Kidney (tissue), 14 donors: ENCODE data around the gene NACA. TPM values are rescaled to one million over a fixed set of nuclear protein-coding genes. Genes with fewer than 3 reads are reported as not detected.
A peak's percentile ranks its signal among the peaks of the same experiment; 100 is the strongest.

Experiments
- DNase-seq, 5 donors: peaks; one replicate each; pipeline ENCODE4 v3.0.0-alpha.2; 2013 to 2020
- FAIRE-seq: peaks from 2 replicates; lab custom pipeline; 2012; peaks lifted over from hg19 to GRCh38; lab: Jason Lieb, UNC
- H3K27ac ChIP-seq, 2 donors: one replicate each; pipeline ENCODE4 v1.7.0; 2013; ENCODE audit warnings: low read depth in 2 of 2, low read length in 2 of 2, inconsistent platforms in 1 of 2
- H3K27me3 ChIP-seq: one replicate; pipeline ENCODE4 v1.7.1; 2013; ENCODE audit warnings: low read length, inconsistent platforms; ENCODE audit not compliant: control insufficient read depth, insufficient read depth
- H3K36me3 ChIP-seq, 3 donors: one replicate each; pipeline versions ENCODE4 v1.7.0 to v1.7.1; 2013; ENCODE audit warnings: low read length in 3 of 3, control low read depth in 1 of 3, inconsistent platforms in 1 of 3; ENCODE audit not compliant: insufficient read depth in 3 of 3, control insufficient read depth in 2 of 3
- H3K4me1 ChIP-seq, 3 donors: one replicate each; pipeline versions ENCODE4 v1.7.0 to v1.7.1; 2013; ENCODE audit warnings: low read length in 3 of 3, inconsistent platforms in 1 of 3, low read depth in 1 of 3; ENCODE audit not compliant: control insufficient read depth in 2 of 3, insufficient read depth in 2 of 3
- H3K4me3 ChIP-seq, 3 donors: one replicate each; pipeline versions ENCODE4 v1.7.0 to v1.8.1; 2013; ENCODE audit warnings: low read length in 3 of 3, control low read depth in 1 of 3, inconsistent platforms in 1 of 3
- H3K9ac ChIP-seq, 3 donors: one replicate each; pipeline versions ENCODE4 v1.7.0 to v1.7.1; 2013; ENCODE audit warnings: low read length in 3 of 3, control low read depth in 1 of 3, inconsistent platforms in 1 of 3
- H3K9me3 ChIP-seq, 3 donors: one replicate each; pipeline versions ENCODE4 v1.7.0 to v1.7.1; 2013; ENCODE audit warnings: low read length in 3 of 3, control low read depth in 1 of 3, inconsistent platforms in 1 of 3; ENCODE audit not compliant: control insufficient read depth in 2 of 3, insufficient read depth in 1 of 3
- CTCF ChIP-seq: IDR thresholded peaks from 3 replicates; pipeline ENCODE4 v1.5.1; 2012; ENCODE audit warnings: mild to moderate bottlenecking, moderate library complexity, borderline replicate concordance; ENCODE audit not compliant: insufficient read depth; ENCODE audit errors: extremely low read depth
- intact Hi-C: fragments of 100-400 bp; cut with DNase I; formaldehyde crosslinking; loops from one replicate; pipeline ENCODE4 v1.11.1; 2022
- polyA plus RNA-seq: library from polyadenylated mRNA; stranded (reverse); fragments of 350-450 nt; fragmentation: Illumina TruSeq; extraction: RNeasy Lipid Tissue Mini Kit (QIAGEN cat#74804); gene quantifications from one replicate; pipeline ENCODE4 v1.2.3, GENCODE V29; 2014; ENCODE audit warnings: low read depth, low replicate concordance; ENCODE audit not compliant: insufficient read depth
- total RNA-seq: library from RNA; stranded (reverse); fragmentation: NEBNext Ultra II Directional; extraction: Animal tissue kit (Norgen Biotek cat#: 25700); gene quantifications from one replicate; pipeline ENCODE4 v1.2.1, GENCODE V29; 2021
- donor health status: control.
- donor health status: control.
- donor health status: control.
- donor health status: control.
- donor health status: control.
- donor health status: DM: yes; HTN: yes; CAD: no.
- donor health status: Normal renal cell carcinoma (clear cell type).

The NACA gene
- total and polyA plus RNA-seq, 2 donors from 2014 or later: 660 to 1,180 TPM

GRCh38 chr12:56676851-56677580, 48.1 kb downstream of the NACA start:
- Histone ChIP-seq H3K36me3 (no peaks in the 10 kb centered on the region), H3K9me3 (no peaks in the 10 kb centered on the region), H3K27ac (no peak overlapping the region), H3K9ac (no peak overlapping the region), H3K4me3 (no peak overlapping the region), H3K4me1 (peaks cover 0 to 9% (median 6%) of the 10 kb centered on the region in 3 donors), H3K27me3 (no peaks in the 10 kb centered on the region)
- intact Hi-C loops: no loop called here
- no peak for FAIRE-seq
- no peak for TF ChIP-seq CTCF
- no peak for DNase-seq

- FAIRE-seq: no peak
- intact Hi-C loops: no loop called here
- H3K27me3 ChIP-seq: no peaks in the 10 kb centered on the region
- no peak overlapping the region for H3K27ac ChIP-seq
- H3K36me3 ChIP-seq: peaks cover 10 to 38% (median 14%) of the 10 kb centered on the region in 3 donors
- no peaks in the 10 kb centered on the region for H3K9me3 ChIP-seq
- H3K4me1 ChIP-seq: peaks cover 0 to 3% (median 0%) of the 10 kb centered on the region in 3 donors
- DNase-seq: no peak
- no peak overlapping the region for H3K9ac ChIP-seq
- H3K4me3 ChIP-seq: no peak overlapping the region
- TF ChIP-seq CTCF: no peak
Measured at GRCh38 chr12:56671608-56672007, 53.5 kb downstream of the NACA start.

GRCh38 chr12:56670836-56671235, 54.3 kb downstream of the NACA start:
- H3K27ac ChIP-seq: no peak overlapping the region
- peak in 1 of 5 donors; percentile 13 for DNase-seq
- H3K9ac ChIP-seq: no peak overlapping the region
- H3K4me3 ChIP-seq: no peak overlapping the region
- H3K27me3 ChIP-seq: no peaks in the 10 kb centered on the region
- intact Hi-C loops: no loop called here
- TF ChIP-seq CTCF: no peak
- H3K36me3 ChIP-seq: peaks cover 10 to 44% (median 17%) of the 10 kb centered on the region in 3 donors
- peaks cover 0 to 3% (median 0%) of the 10 kb centered on the region in 3 donors for H3K4me1 ChIP-seq
- H3K9me3 ChIP-seq: no peaks in the 10 kb centered on the region
- no peak for FAIRE-seq
